HG03108 (cell line): Measurements from ENCODE around the gene CNTNAP2.
"Not testable (repeated sequence)": the region's sequence is repeated elsewhere in the genome, so short reads cannot be mapped to it uniquely, and the experiment has no call there.

Source experiments
- ATAC-seq: cut with Tn5 transposase; IDR thresholded peaks from one replicate; pipeline ENCODE4 v1.9.1; 2021; ENCODE audit warnings: moderate library complexity; ENCODE audit not compliant: unreplicated experiment

CNTNAP2 gene

GRCh38 chr7:147678943-147679342, 1562.3 kb downstream of the CNTNAP2 start:
- no peak for ATAC-seq

- no peak for ATAC-seq
Measured at GRCh38 chr7:147681530-147681929, 1564.9 kb downstream of the CNTNAP2 start.

- no peak for ATAC-seq
Measured at GRCh38 chr7:147700702-147701101, 1584.1 kb downstream of the CNTNAP2 start.

- no peak for ATAC-seq
Measured at GRCh38 chr7:147707926-147708325, 1591.3 kb downstream of the CNTNAP2 start.

- no peak for ATAC-seq
Measured at GRCh38 chr7:147708871-147709270, 1592.3 kb downstream of the CNTNAP2 start.

- no peak for ATAC-seq
Measured at GRCh38 chr7:147711447-147711846, 1594.8 kb downstream of the CNTNAP2 start.

GRCh38 chr7:147721962-147722830, 1605.6 kb downstream of the CNTNAP2 start:
- ATAC-seq: no peak

- ATAC-seq: no peak
Measured at GRCh38 chr7:147723536-147723935, 1606.9 kb downstream of the CNTNAP2 start.

- no peak for ATAC-seq
Measured at GRCh38 chr7:147731311-147731710, 1614.7 kb downstream of the CNTNAP2 start.

GRCh38 chr7:147737559-147738214, 1621.1 kb downstream of the CNTNAP2 start:
- ATAC-seq: not testable (repeated sequence)

GRCh38 chr7:147742301-147742700, 1625.7 kb downstream of the CNTNAP2 start:
- ATAC-seq: no peak

GRCh38 chr7:147756300-147756699, 1639.7 kb downstream of the CNTNAP2 start:
- ATAC-seq: no peak

GRCh38 chr7:147759327-147759943, 1642.8 kb downstream of the CNTNAP2 start:
- ATAC-seq: no peak

GRCh38 chr7:147765301-147765700, 1648.7 kb downstream of the CNTNAP2 start:
- ATAC-seq: no peak

GRCh38 chr7:147771344-147771743, 1654.7 kb downstream of the CNTNAP2 start:
- no peak for ATAC-seq

GRCh38 chr7:147774461-147774860, 1657.9 kb downstream of the CNTNAP2 start:
- ATAC-seq: no peak

GRCh38 chr7:147775516-147776284, 1659.1 kb downstream of the CNTNAP2 start:
- ATAC-seq: no peak

GRCh38 chr7:147777309-147777708, 1660.7 kb downstream of the CNTNAP2 start:
- no peak for ATAC-seq

- no peak for ATAC-seq
Measured at GRCh38 chr7:147779949-147780348, 1663.3 kb downstream of the CNTNAP2 start.

GRCh38 chr7:147796581-147796980, 1680.0 kb downstream of the CNTNAP2 start:
- ATAC-seq: no peak

GRCh38 chr7:147798001-147798400, 1681.4 kb downstream of the CNTNAP2 start:
- ATAC-seq: no peak
